ENCODE data around the gene LMOD2. TPM values are rescaled to one million over a fixed set of nuclear protein-coding genes. Genes with fewer than 3 reads are reported as not detected.

The LMOD2 gene
- total RNA-seq = not detected in 3 replicates
- long read RNA-seq = 0 reads

- TF ChIP-seq CTCF (IDR thresholded peaks at IDR 0.05) = no peak
- no peaks in the 10 kb centered on the region for H3K27me3 Mint-ChIP-seq (ENCODE audit: low read depth)
- no peak for DNase-seq (ENCODE audit: low spot score)
- H3K27ac Mint-ChIP-seq (ENCODE audit: unreplicated experiment) = no peak within 1 kb of the TSS
- H3K4me3 Mint-ChIP-seq (ENCODE audit: unreplicated experiment) = no peak within 1 kb of the TSS
- H3K36me3 Mint-ChIP-seq (ENCODE audit: low read depth) = no peaks in the 10 kb centered on the region
- H3K9me3 Mint-ChIP-seq (ENCODE audit: low read depth) = no peaks in the 10 kb centered on the region
- no peaks in the 10 kb centered on the region for H3K4me1 Mint-ChIP-seq (ENCODE audit: low read depth)
These were observed at the start of gene LMOD2 for GRCh38 chr7:123655614-123656013. Gene LMOD2 (plus strand): TSS chr7:123655866. CDS start chr7:123655964, 98 bp downstream.

GRCh38 chr7:123607423-123607975 is 48.2 kb upstream of the LMOD2 start:
- DNase-seq (ENCODE audit: low spot score) = no peak
- peaks cover 4% of the 10 kb centered on the region for H3K4me1 Mint-ChIP-seq (ENCODE audit: low read depth)
- H3K27me3 Mint-ChIP-seq (ENCODE audit: low read depth) = no peaks in the 10 kb centered on the region
- H3K9me3 Mint-ChIP-seq (ENCODE audit: low read depth) = no peaks in the 10 kb centered on the region
- no peak overlapping the region for H3K27ac Mint-ChIP-seq (ENCODE audit: unreplicated experiment)
- no peak overlapping the region for H3K4me3 Mint-ChIP-seq (ENCODE audit: unreplicated experiment)
- no peak for TF ChIP-seq CTCF (IDR thresholded peaks at IDR 0.05)
- no peaks in the 10 kb centered on the region for H3K36me3 Mint-ChIP-seq (ENCODE audit: low read depth)

- Mint-ChIP-seq H3K36me3 (ENCODE audit: low read depth) (no peaks in the 10 kb centered on the region), H3K27me3 (ENCODE audit: low read depth) (no peaks in the 10 kb centered on the region), H3K27ac (ENCODE audit: unreplicated experiment) (no peak overlapping the region), H3K9me3 (ENCODE audit: low read depth) (no peaks in the 10 kb centered on the region), H3K4me3 (ENCODE audit: unreplicated experiment) (no peak overlapping the region), H3K4me1 (ENCODE audit: low read depth) (peaks cover 4% of the 10 kb centered on the region)
- DNase-seq (ENCODE audit: low spot score) = no peak
- no peak for TF ChIP-seq CTCF (IDR thresholded peaks at IDR 0.05)
These were observed 46.4 kb upstream of the LMOD2 start for GRCh38 chr7:123608991-123609882.

GRCh38 chr7:123609883-123610239 is 45.8 kb upstream of the LMOD2 start:
- no peaks in the 10 kb centered on the region for H3K27me3 Mint-ChIP-seq (ENCODE audit: low read depth)
- peaks cover 4% of the 10 kb centered on the region for H3K4me1 Mint-ChIP-seq (ENCODE audit: low read depth)
- no peak for TF ChIP-seq CTCF (IDR thresholded peaks at IDR 0.05)
- no peak overlapping the region for H3K4me3 Mint-ChIP-seq (ENCODE audit: unreplicated experiment)
- DNase-seq (ENCODE audit: low spot score) = no peak
- no peaks in the 10 kb centered on the region for H3K9me3 Mint-ChIP-seq (ENCODE audit: low read depth)
- H3K36me3 Mint-ChIP-seq (ENCODE audit: low read depth) = no peaks in the 10 kb centered on the region
- no peak overlapping the region for H3K27ac Mint-ChIP-seq (ENCODE audit: unreplicated experiment)

GRCh38 chr7:123612024-123612423 is 43.6 kb upstream of the LMOD2 start:
- Mint-ChIP-seq H3K9me3 (ENCODE audit: low read depth) (no peaks in the 10 kb centered on the region), H3K4me1 (ENCODE audit: low read depth) (peaks cover 16% of the 10 kb centered on the region), H3K27ac (ENCODE audit: unreplicated experiment) (no peak overlapping the region), H3K27me3 (ENCODE audit: low read depth) (no peaks in the 10 kb centered on the region), H3K36me3 (ENCODE audit: low read depth) (no peaks in the 10 kb centered on the region), H3K4me3 (ENCODE audit: unreplicated experiment) (no peak overlapping the region)
- no peak for DNase-seq (ENCODE audit: low spot score)
- TF ChIP-seq CTCF (IDR thresholded peaks at IDR 0.05) = no peak
